ENCODE measurements around the gene RAPGEF1.

DNA sequence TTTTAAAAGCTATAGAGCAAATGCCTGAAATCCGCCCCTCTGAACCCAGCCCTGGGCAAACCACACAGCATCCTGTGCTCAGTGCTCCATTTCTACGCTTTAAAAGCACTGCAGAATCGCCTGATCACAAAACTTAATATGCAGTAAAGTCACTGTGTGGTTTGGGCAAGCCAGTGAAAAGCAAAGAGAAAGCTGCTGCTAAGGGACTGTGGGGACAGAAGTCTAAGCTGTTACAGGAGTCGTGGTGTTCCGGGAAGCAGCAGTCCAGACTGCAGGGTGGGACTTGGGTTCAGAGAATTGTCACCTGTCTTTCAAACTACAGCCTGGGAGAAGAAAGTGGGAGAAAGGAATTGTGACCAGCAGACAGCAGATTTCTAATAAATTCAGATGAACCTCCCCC, 8.2 kb downstream of the RAPGEF1 start:
- TF ChIP-seq, protein P1, sequence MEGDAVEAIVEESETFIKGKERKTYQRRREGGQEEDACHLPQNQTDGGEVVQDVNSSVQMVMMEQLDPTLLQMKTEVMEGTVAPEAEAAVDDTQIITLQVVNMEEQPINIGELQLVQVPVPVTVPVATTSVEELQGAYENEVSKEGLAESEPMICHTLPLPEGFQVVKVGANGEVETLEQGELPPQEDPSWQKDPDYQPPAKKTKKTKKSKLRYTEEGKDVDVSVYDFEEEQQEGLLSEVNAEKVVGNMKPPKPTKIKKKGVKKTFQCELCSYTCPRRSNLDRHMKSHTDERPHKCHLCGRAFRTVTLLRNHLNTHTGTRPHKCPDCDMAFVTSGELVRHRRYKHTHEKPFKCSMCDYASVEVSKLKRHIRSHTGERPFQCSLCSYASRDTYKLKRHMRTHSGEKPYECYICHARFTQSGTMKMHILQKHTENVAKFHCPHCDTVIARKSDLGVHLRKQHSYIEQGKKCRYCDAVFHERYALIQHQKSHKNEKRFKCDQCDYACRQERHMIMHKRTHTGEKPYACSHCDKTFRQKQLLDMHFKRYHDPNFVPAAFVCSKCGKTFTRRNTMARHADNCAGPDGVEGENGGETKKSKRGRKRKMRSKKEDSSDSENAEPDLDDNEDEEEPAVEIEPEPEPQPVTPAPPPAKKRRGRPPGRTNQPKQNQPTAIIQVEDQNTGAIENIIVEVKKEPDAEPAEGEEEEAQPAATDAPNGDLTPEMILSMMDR (IDR thresholded peaks at IDR 0.05) = no peak
- no peak for TF ChIP-seq POLR2A (IDR thresholded peaks at IDR 0.05)
